Muscle layer of colon (tissue), 2 donors: Measurements from ENCODE around the gene MGAT5.

Source experiments
- H3K27ac ChIP-seq: one replicate; pipeline ENCODE4 v1.7.0; 2013; ENCODE audit warnings: low read depth, mild to moderate bottlenecking, low read length, moderate library complexity
- H3K27me3 ChIP-seq, 2 donors: one replicate each; pipeline ENCODE4 v1.7.0; 2013; ENCODE audit warnings: low read length in 2 of 2, mild to moderate bottlenecking in 2 of 2; ENCODE audit not compliant: insufficient read depth in 2 of 2, control insufficient read depth in 1 of 2
- H3K36me3 ChIP-seq: one replicate; pipeline ENCODE4 v1.7.0; 2013; ENCODE audit warnings: mild to moderate bottlenecking, low read length; ENCODE audit not compliant: insufficient read depth
- H3K4me1 ChIP-seq: one replicate; pipeline ENCODE4 v1.7.0; 2013; ENCODE audit warnings: mild to moderate bottlenecking, low read length; ENCODE audit not compliant: insufficient read depth
- H3K4me3 ChIP-seq, 2 donors: one replicate each; pipeline ENCODE4 v1.7.0; 2013; ENCODE audit warnings: low read length in 2 of 2, low read depth in 1 of 2, mild to moderate bottlenecking in 1 of 2, moderate library complexity in 1 of 2
- H3K9ac ChIP-seq: one replicate; pipeline ENCODE4 v1.7.0; 2013; ENCODE audit warnings: low read length
- H3K9me3 ChIP-seq: one replicate; pipeline ENCODE4 v1.7.0; 2013; ENCODE audit warnings: mild to moderate bottlenecking, low read length
- donor health status: abdominal sarcoma.
- donor health status: Adenocarcinoma of cecum.

MGAT5 gene

GRCh38 chr2:134257965-134258683, 4.3 kb downstream of the MGAT5 start:
- no peak overlapping the region for H3K4me3 ChIP-seq
- no peaks in the 10 kb centered on the region for H3K9me3 ChIP-seq
- no peaks in the 10 kb centered on the region for H3K27me3 ChIP-seq
- peaks cover 42% of the 10 kb centered on the region for H3K4me1 ChIP-seq
- no peaks in the 10 kb centered on the region for H3K36me3 ChIP-seq
- H3K27ac ChIP-seq = no peak overlapping the region
- no peak overlapping the region for H3K9ac ChIP-seq

GRCh38 chr2:134258684-134259388, 5.0 kb downstream of the MGAT5 start:
- Histone ChIP-seq H3K4me1 (peaks cover 42% of the 10 kb centered on the region), H3K9me3 (no peaks in the 10 kb centered on the region), H3K4me3 (no peak overlapping the region), H3K9ac (no peak overlapping the region), H3K27ac (no peak overlapping the region), H3K36me3 (no peaks in the 10 kb centered on the region), H3K27me3 (no peaks in the 10 kb centered on the region)

- H3K4me1 ChIP-seq = peaks cover 40% of the 10 kb centered on the region
These were observed 5.7 kb downstream of the MGAT5 start for GRCh38 chr2:134259571-134259970.

GRCh38 chr2:134259994-134260393, 6.1 kb downstream of the MGAT5 start:
- no peaks in the 10 kb centered on the region for H3K36me3 ChIP-seq
- H3K27me3 ChIP-seq = no peaks in the 10 kb centered on the region
- no peaks in the 10 kb centered on the region for H3K9me3 ChIP-seq
- H3K27ac ChIP-seq = no peak overlapping the region
- H3K4me1 ChIP-seq = peaks cover 37% of the 10 kb centered on the region
- H3K4me3 ChIP-seq = no peak overlapping the region
- H3K9ac ChIP-seq = no peak overlapping the region

More at GRCh38 chr2:134259571-134259970, 5.7 kb downstream of the MGAT5 start:
- no peaks in the 10 kb centered on the region for H3K36me3 ChIP-seq
- no peak overlapping the region for H3K9ac ChIP-seq
- H3K27me3 ChIP-seq = no peaks in the 10 kb centered on the region
- no peak overlapping the region for H3K27ac ChIP-seq
- no peaks in the 10 kb centered on the region for H3K9me3 ChIP-seq
- H3K4me3 ChIP-seq = no peak overlapping the region

GRCh38 chr2:134260713-134261112, 6.8 kb downstream of the MGAT5 start:
- H3K27ac ChIP-seq = no peak overlapping the region
- H3K4me1 ChIP-seq = peaks cover 37% of the 10 kb centered on the region

GRCh38 chr2:134261398-134262131, 7.7 kb downstream of the MGAT5 start:
- Histone ChIP-seq H3K27me3 (no peaks in the 10 kb centered on the region), H3K27ac (no peak overlapping the region), H3K4me1 (peaks cover 37% of the 10 kb centered on the region), H3K9ac (no peak overlapping the region), H3K36me3 (no peaks in the 10 kb centered on the region), H3K9me3 (no peaks in the 10 kb centered on the region), H3K4me3 (no peak overlapping the region)

More at GRCh38 chr2:134260713-134261112, 6.8 kb downstream of the MGAT5 start:
- Histone ChIP-seq H3K4me3 (no peak overlapping the region), H3K36me3 (no peaks in the 10 kb centered on the region), H3K27me3 (no peaks in the 10 kb centered on the region), H3K9ac (no peak overlapping the region), H3K9me3 (no peaks in the 10 kb centered on the region)

GRCh38 chr2:134262684-134263083, 8.8 kb downstream of the MGAT5 start:
- Histone ChIP-seq H3K27ac (no peak overlapping the region), H3K4me3 (no peak overlapping the region), H3K36me3 (no peaks in the 10 kb centered on the region), H3K27me3 (no peaks in the 10 kb centered on the region), H3K4me1 (peaks cover 37% of the 10 kb centered on the region), H3K9ac (no peak overlapping the region), H3K9me3 (no peaks in the 10 kb centered on the region)

- Histone ChIP-seq H3K9ac (no peak overlapping the region), H3K27me3 (no peaks in the 10 kb centered on the region), H3K36me3 (no peaks in the 10 kb centered on the region), H3K4me3 (no peak overlapping the region), H3K9me3 (no peaks in the 10 kb centered on the region), H3K27ac (no peak overlapping the region), H3K4me1 (no peaks in the 10 kb centered on the region)
These were observed 14.4 kb downstream of the MGAT5 start for GRCh38 chr2:134268265-134268664.

- Histone ChIP-seq H3K4me3 (no peak overlapping the region), H3K9me3 (no peaks in the 10 kb centered on the region), H3K36me3 (no peaks in the 10 kb centered on the region), H3K27me3 (no peaks in the 10 kb centered on the region), H3K27ac (no peak overlapping the region), H3K9ac (no peak overlapping the region), H3K4me1 (no peaks in the 10 kb centered on the region)
These were observed 15.4 kb downstream of the MGAT5 start for GRCh38 chr2:134269230-134269629.

- no peak overlapping the region for H3K27ac ChIP-seq
- H3K9me3 ChIP-seq = no peaks in the 10 kb centered on the region
- no peaks in the 10 kb centered on the region for H3K4me1 ChIP-seq
- H3K4me3 ChIP-seq = no peak overlapping the region
- no peaks in the 10 kb centered on the region for H3K36me3 ChIP-seq
- no peak overlapping the region for H3K9ac ChIP-seq
- H3K27me3 ChIP-seq = no peaks in the 10 kb centered on the region
These were observed 16.3 kb downstream of the MGAT5 start for GRCh38 chr2:134269972-134270735.

GRCh38 chr2:134271758-134272157, 17.9 kb downstream of the MGAT5 start:
- Histone ChIP-seq H3K27me3 (no peaks in the 10 kb centered on the region), H3K4me1 (no peaks in the 10 kb centered on the region), H3K4me3 (no peak overlapping the region), H3K9me3 (no peaks in the 10 kb centered on the region), H3K9ac (no peak overlapping the region), H3K36me3 (no peaks in the 10 kb centered on the region), H3K27ac (no peak overlapping the region)
